T47D (cell line): ENCODE results near the gene DDX51.

ENCODE experiments used
- DNase-seq, 2 experiments: peaks; one replicate each; pipeline versions ENCODE4 v3.0.0 to v3.0.0-alpha.2; 2011 to 2012; ENCODE audit warnings: low read depth in 1 of 2, low spot score in 1 of 2
- JUND ChIP-seq: IDR thresholded peaks from 2 replicates; pipeline ENCODE4 v1.6.1; 2012; ENCODE audit warnings: low read depth
- in situ Hi-C: cut with HindIII; loops from 2 replicates; pipeline ENCODE4 v1.10.0; 2016; ENCODE audit warnings: low sequenced_read_pairs, low pct_unique_long_range_greater_than_20kb

Gene DDX51

DNA sequence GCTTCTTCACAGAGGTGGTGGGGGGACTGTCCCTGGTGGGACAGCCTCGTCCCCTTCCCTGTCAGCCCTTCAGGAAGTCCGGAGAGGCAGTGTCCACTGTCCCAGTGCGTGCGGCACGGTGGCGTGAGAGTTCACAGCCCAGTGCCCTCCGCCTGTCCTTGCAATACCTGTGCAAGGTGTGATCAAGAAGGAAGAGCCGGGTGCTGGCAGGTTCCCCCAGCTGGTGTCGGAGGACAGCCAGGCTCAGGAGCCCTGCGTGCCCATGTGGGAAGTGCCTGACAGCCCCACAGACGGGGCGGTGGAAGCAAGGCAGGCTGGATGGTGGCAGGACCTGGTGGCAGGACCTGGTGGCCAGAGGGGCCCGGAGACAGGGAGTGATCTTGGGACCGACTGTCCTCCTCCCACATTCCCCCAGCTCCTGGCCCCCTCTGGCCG, 16.5 kb upstream of the DDX51 start:
- no peak for DNase-seq
- in situ Hi-C loops: no loop called here
- TF ChIP-seq JUND: no peak

GRCh38 chr12:132160016-132160415, 15.9 kb upstream of the DDX51 start:
- TF ChIP-seq JUND: no peak
- no peak for DNase-seq
- in situ Hi-C loops: no loop called here

DNA sequence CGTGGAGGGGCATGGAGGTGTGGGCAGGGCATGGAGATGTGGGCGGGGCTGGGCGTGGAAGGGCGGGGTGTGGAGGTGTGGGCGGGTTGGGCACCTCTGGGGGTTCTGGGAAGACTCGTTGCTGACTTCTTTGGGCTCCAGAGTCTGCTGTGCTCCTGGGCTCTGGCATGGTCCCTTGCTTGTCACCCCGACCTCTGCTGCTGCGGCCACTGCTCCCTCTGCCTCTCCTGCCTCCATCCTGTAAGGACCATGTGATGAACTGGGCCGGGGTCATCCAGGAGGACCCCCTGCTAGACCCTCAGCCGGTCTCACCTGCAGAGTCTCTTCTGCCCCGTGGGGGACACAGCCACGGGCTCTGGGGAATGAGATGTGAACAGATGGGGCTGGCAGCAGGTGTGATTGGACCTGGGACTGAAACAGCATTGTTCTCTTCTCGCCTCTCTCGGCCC, 15.5 kb upstream of the DDX51 start:
- no peak for TF ChIP-seq JUND
- no peak for DNase-seq
- in situ Hi-C loops: no loop called here

DNA sequence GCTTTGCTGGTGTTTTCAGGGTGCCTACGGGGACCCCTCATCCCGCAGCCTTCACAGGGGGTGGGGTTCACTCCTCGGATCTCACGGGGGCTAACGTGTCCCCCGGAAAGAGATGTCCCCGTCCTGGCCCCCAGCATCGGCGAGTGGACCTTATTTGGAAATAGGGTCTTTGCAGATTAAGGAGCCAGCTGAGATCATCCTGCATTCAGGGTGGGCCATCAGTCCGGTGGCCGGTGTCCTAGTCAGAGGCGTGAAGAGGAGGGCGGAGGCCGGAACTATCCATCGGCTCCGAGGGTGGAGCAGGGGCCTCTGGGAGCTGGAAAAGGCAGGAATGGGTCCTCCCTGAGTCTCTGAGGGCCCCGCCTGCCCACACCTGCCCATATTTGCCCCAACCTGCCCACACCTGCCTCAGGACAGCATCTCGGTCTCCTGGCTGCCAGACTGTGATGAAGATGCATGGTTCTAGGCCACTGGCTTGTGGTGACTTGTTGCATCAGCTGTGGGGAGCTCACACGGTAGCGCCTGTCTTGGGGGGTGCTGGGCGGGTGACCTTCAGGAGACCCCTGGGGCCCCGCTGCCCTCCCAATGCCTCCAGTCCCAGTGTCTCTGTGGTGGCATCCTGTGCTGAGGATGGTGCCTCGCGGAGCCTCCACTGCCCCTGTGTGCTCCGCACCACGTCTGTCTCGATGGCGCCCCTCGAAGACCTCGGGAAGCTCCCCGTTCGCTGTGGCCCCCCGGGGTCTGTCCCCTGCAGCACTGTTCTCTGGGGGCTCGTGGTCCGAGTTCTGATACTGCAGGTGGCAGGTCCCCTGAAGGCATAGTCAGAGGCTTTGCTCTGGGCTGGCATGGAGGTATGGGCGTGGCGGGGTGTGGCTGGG, 14.8 kb upstream of the DDX51 start:
- no peak for TF ChIP-seq JUND
- in situ Hi-C loops: no loop called here
- no peak for DNase-seq

- no peak for TF ChIP-seq JUND
- in situ Hi-C loops: no loop called here
Measured at GRCh38 chr12:132157733-132158409, 13.8 kb upstream of the DDX51 start.

GRCh38 chr12:132156573-132157325, 12.6 kb upstream of the DDX51 start:
- in situ Hi-C loops: no loop called here

More at GRCh38 chr12:132157733-132158409, 13.8 kb upstream of the DDX51 start:
- no peak for DNase-seq

GRCh38 chr12:132155771-132156572, 11.9 kb upstream of the DDX51 start:
- DNase-seq: no peak
- in situ Hi-C loops: no loop called here
- TF ChIP-seq JUND: no peak

More at GRCh38 chr12:132156573-132157325, 12.6 kb upstream of the DDX51 start:
- TF ChIP-seq JUND: no peak
- no peak for DNase-seq

- TF ChIP-seq JUND: no peak
- in situ Hi-C loops: no loop called here
- peak in 1 of 2 experiments; percentile 52 for DNase-seq
Measured at GRCh38 chr12:132154941-132155770, 11.0 kb upstream of the DDX51 start.

GRCh38 chr12:132154341-132154761, 10.2 kb upstream of the DDX51 start:
- DNase-seq: no peak
- in situ Hi-C loops: no loop called here
- no peak for TF ChIP-seq JUND

- in situ Hi-C loops: no loop called here
- DNase-seq: peak; percentile 84 to 97
- no peak for TF ChIP-seq JUND
Measured at GRCh38 chr12:132153501-132154340, 9.6 kb upstream of the DDX51 start.
